ENCODE data around the gene RIC1.

Gene RIC1

GRCh38 chr9:5825223-5825622 is 196.3 kb downstream of the RIC1 start:
- no peaks in the 10 kb centered on the region for H3K9me2 ChIP-seq (replicated peaks; ENCODE audit: low read depth, low read length)

More at GRCh38 chr9:5825223-5825622, 196.3 kb downstream of the RIC1 start:
- no peaks in the 10 kb centered on the region for H3K9me3 ChIP-seq (ENCODE audit: insufficient read depth, low read depth, low read length)
- peaks cover 27% of the 10 kb centered on the region for H4K20me1 ChIP-seq (ENCODE audit: insufficient read depth, low read length, poor library complexity, severe bottlenecking)
- H3K4me3 ChIP-seq (ENCODE audit: low read length, poor library complexity, severe bottlenecking), result peak overlapping the region; percentile 22
- H3K4me1 ChIP-seq (ENCODE audit: insufficient read depth, low read length, poor library complexity, severe bottlenecking), result peaks cover 49% of the 10 kb centered on the region
- H3K79me2 ChIP-seq (ENCODE audit: insufficient read depth, low read length), result peaks cover 51% of the 10 kb centered on the region
- no peaks in the 10 kb centered on the region for H3F3A ChIP-seq (ENCODE audit: low read depth)
- H2AFZ ChIP-seq (ENCODE audit: low read length), result no peak overlapping the region
- H3K9ac ChIP-seq (ENCODE audit: low read depth, low read length, poor library complexity, severe bottlenecking), result no peak overlapping the region
- no peak for TF ChIP-seq CTCF (conservative IDR thresholded peaks at IDR 0.05; ENCODE audit: low read length)
- TF ChIP-seq EZH2phosphoT487 (IDR thresholded peaks at IDR 0.05; ENCODE audit: borderline replicate concordance), result no peak
- peaks cover 27% of the 10 kb centered on the region; the same call in 1 of the 2 replicates for H3K36me3 ChIP-seq (ENCODE audit: insufficient read depth, low read length)
- peak overlapping the region; percentile 52 for H3K4me2 ChIP-seq (ENCODE audit: low read depth, low read length, poor library complexity, severe bottlenecking)
- no peaks in the 10 kb centered on the region for H3K27me3 ChIP-seq (ENCODE audit: insufficient read depth, low read length, poor library complexity, severe bottlenecking)

Data from Loucy (cell line).